GM23248 (cell line): Measurements from ENCODE around the gene MUC21.

Experiments
- EZH2 ChIP-seq: fragments of 200-600 bp; sonication (generic); IDR thresholded peaks from 2 replicates; pipeline ENCODE4 v1.6.1; 2018; ENCODE audit warnings: antibody characterized with exemption, mild to moderate bottlenecking; ENCODE audit not compliant: insufficient read depth, poor library complexity, severe bottlenecking
- EZH2phosphoT487 ChIP-seq: fragments of 200-600 bp; sonication (generic); IDR thresholded peaks from 2 replicates; pipeline ENCODE4 v1.6.1; 2018; ENCODE audit warnings: antibody characterized with exemption, moderate library complexity, mild to moderate bottlenecking, low read depth; ENCODE audit not compliant: insufficient read depth

DNA sequence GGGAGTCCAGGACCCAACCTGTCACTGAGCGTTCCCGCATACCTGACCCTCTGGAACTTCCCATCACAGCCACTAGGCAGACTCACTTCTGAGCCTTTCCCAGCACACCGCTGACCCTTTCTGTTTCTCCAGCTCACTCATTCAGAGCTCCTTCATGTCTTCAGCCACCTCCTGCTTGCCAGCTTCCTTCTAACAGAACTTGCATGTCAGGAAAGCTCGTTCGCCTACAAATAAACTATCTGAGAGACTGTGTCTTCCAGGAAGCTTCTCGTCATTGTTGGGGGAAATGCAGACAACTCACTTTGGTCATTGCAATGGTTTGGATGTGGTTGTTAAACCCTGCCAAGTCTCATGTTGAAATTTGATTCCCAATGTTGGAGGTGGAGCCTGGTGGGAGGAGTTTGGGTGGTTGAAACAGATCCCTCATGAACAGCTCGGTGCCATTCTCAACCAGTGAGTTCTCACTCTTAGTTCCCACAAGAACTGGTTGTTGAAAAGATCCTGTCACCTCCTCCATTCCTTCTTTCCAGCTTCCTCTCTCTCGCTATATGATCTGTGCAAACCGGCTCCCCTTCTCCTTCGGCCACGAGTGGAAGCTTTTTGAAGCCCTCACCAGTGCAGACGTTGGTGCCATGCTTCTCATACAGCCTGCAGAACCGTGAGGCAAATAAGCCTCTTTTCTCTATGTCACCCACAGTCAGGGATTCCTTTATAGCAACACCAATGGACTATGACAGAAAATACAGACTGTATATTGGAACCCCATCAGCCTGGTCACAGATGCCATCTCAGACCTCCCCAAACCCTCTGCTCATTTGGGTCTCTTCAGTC lies 1.4 kb upstream of the MUC21 start:
- TF ChIP-seq EZH2 (no peak), EZH2phosphoT487 (no peak)
